HG03025 (cell line): ENCODE measurements around the gene RNU1-3.
"Not testable (repeated sequence)": the region's sequence is repeated elsewhere in the genome, so short reads cannot be mapped to it uniquely, and the experiment has no call there.

Experiments used
- ATAC-seq: cut with Tn5 transposase; IDR thresholded peaks from one replicate; pipeline ENCODE4 v1.9.1; 2021; ENCODE audit warnings: mild to moderate bottlenecking, moderate library complexity; ENCODE audit not compliant: unreplicated experiment, low FRiP score

RNU1-3 gene

GRCh38 chr1:16658234-16658633 is 8.5 kb downstream of the RNU1-3 start:
- ATAC-seq: not testable (repeated sequence)

DNA sequence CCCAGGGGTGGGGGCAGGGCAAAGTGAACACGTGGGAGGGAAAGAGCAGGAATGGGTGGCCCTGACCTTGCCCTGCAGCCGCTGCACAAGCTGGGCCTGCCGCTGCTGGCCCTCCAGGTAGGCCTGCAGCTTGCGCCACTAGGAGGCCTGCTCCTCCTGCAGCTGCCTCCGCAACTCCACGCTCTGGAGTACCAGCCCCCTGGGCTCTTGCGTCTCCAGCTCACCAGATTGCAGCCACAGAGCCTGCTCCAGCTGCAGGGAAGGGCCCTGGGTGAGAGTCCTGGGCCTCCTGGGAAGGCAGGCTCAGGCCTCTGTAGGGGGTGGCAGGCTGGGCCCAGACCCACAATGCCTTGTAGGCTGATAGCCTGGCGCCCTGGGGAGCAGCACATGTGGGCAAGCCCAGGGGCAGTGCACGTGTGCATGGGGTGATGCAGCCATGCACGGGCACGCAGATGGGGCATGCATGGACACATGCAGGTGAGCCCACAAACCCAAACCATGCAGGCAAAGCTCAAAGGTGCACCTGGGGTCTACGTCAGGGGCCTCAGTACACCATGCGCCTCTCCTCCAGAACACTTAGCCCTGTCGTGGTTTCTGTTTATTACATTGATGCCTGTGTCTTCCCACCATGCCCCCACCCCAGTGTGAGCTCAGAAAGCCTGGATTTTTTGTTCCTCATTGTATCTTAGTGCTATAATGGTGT is 9.6 kb downstream of the RNU1-3 start:
- not testable (repeated sequence) for ATAC-seq

- not testable (repeated sequence) for ATAC-seq
These were observed 10.2 kb downstream of the RNU1-3 start for GRCh38 chr1:16656574-16656973.

DNA sequence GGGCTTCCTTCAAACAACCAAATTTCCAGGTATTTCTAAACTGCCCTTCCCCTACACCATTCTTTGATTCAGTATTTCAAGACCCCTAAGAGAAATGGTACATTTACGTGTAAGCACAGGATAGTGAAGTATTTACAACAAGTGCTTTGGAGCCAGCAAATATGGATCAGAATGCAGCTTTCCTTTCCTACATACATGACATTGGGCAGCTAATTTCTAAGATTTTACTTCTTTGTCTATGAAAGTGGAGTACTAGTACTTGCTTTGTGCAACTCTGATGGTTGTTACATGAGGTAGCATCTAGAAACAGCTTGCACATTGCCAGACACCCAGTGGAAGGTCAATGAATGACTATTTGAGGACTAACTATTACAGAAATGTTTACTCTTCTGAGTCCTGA is 15.2 kb downstream of the RNU1-3 start:
- ATAC-seq: not testable (repeated sequence)

DNA sequence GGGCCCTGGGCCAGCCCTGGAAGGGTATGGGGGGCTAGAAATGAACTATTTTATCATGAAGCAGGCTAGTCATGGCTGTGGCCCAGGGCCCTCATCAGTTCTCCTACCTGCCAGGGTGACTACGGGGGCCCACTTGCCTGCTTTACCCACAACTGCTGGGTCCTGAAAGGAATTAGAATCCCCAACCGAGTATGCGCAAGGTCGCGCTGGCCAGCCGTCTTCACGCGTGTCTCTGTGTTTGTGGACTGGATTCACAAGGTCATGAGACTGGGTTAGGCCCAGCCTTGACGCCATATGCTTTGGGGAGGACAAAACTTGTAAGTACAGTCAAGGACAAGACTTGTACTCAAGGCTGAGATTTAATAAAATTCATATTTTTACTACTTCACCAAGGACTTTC is 16.8 kb downstream of the RNU1-3 start:
- ATAC-seq: not testable (repeated sequence)

GRCh38 chr1:16649390-16649789 is 17.4 kb downstream of the RNU1-3 start:
- ATAC-seq: not testable (repeated sequence)

GRCh38 chr1:16648756-16649155 is 18.0 kb downstream of the RNU1-3 start:
- ATAC-seq: not testable (repeated sequence)

DNA sequence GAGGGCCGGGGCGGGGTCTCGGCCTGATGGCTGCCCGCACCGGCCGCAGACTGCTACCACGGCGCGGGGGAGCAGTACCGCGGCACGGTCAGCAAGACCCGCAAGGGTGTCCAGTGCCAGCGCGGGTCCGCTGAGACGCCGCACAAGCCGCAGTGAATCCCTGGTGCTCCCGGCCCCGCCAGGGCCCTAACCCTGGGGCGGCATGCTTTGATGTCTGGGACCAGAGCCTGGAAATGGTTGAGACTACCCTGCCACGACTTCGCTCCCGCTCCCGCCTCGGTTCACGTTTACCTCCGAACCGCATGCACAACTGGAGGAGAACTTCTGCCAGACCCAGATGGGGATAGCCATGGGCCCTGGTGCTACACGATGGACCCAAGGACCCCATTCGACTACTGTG is 18.5 kb downstream of the RNU1-3 start:
- ATAC-seq: not testable (repeated sequence)

- ATAC-seq: not testable (repeated sequence)
These were observed 19.3 kb downstream of the RNU1-3 start for GRCh38 chr1:16647179-16648176.

GRCh38 chr1:16646716-16647115 is 20.0 kb downstream of the RNU1-3 start:
- not testable (repeated sequence) for ATAC-seq

GRCh38 chr1:16646061-16646664 is 20.6 kb downstream of the RNU1-3 start:
- not testable (repeated sequence) for ATAC-seq

DNA sequence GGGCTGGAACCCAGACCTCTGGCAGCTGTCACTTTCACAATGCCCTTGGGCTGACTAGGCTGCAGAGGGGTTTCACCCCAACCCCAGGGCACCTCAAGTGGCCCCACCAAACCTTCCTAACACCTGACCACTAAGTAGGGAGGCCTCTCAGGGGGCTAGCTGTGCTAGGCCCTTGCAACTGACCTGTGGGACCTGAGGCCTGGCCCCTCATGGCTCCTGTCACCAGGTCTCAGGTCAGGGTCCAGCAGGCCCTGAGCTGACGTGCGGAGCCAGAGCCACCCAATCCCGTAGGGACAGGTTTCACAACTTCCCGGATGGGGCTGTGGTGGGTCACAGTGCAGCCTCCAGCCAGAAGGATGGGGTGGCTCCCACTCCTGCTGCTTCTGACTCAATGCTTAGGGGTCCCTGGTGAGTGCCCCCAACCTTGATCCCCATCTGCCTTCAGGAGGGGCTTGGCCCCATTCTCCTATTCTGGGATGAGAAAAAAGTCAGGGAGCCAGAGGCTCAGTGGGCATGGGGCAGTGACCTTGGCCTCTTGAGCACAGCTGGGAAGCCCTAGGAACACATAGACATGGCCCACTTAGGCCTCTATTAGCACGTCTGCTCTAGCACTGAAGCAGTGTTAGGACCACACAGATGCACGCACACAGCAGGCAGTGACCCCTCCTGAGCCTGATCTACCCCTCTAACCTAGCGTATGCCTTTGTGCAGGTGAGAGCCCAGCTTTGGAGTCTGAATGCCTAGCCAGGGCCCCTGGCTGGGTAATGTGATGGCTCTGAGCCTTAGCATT is 21.3 kb downstream of the RNU1-3 start:
- ATAC-seq: not testable (repeated sequence)

DNA sequence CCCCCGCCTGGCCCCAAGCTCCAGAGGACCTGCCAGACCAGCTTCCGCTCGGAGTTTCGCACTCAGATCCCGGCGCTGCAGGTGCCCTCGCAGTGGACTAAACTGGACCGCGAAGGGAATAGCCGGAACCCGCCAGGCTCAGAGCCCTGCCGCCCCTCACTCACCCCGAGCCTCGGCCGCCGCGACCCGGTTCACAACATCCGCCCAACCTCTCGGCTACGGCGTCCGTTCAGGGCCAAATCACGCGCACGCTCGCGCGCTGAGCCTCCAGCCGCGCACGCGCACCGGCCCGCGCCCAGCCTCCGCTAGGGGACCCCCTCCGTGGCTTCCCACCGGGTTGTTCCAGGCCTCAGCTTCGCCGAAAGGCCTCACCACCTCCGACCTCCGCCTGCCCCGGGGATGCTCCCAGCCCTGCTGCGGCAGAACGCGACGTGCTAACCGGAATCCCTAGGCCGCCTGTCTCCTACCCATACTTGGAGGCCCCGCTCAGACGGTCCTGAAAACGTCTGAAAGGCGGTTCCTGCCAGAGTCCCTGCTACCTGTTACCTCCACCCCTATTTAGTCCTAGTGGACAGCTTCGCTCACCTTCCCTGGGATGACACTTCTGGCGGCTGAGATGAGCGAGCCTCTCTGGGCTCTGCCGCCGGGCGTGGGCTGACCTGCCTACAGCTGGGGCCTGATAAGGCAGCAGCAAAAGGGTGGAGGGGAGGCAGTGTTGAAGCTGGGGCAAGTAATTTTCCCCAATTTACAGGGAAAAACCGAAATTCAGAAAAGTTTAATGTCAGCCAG is 22.1 kb downstream of the RNU1-3 start:
- peak; percentile 62 for ATAC-seq

GRCh38 chr1:16644193-16644481 is 22.6 kb downstream of the RNU1-3 start:
- peak; percentile 29 for ATAC-seq

GRCh38 chr1:16643476-16644192 is 23.1 kb downstream of the RNU1-3 start:
- peak; percentile 6 for ATAC-seq

- ATAC-seq: not testable (repeated sequence)
These were observed 23.7 kb downstream of the RNU1-3 start for GRCh38 chr1:16643001-16643411.

GRCh38 chr1:16642025-16642966 is 24.5 kb downstream of the RNU1-3 start:
- not testable (repeated sequence) for ATAC-seq
